NB4 (cell line): ENCODE data around the gene OR4D1.

Experiments used
- CTCF ChIP-seq: IDR thresholded peaks from one replicate; pipeline ENCODE4 v1.5.1; 2012; ENCODE audit warnings: low read depth, low read length
- MAX ChIP-seq: IDR thresholded peaks from 2 replicates; pipeline ENCODE4 v1.6.1; 2011; ENCODE audit warnings: low read depth, low read length
- POLR2A ChIP-seq: IDR thresholded peaks from 2 replicates; pipeline ENCODE4 v1.6.1; 2011; ENCODE audit warnings: mild to moderate bottlenecking; ENCODE audit not compliant: insufficient read length; ENCODE audit errors: extremely low read depth

GRCh38 chr17:58153671-58154070, 5.5 kb downstream of the OR4D1 start:
- TF ChIP-seq CTCF (no peak), POLR2A (no peak), MAX (no peak)
